HEK293 (cell line): Measurements from ENCODE around the gene SLC25A41.

Experiments
- KLF1 ChIP-seq: fragments of 450-650 bp; formaldehyde crosslinking; IDR thresholded peaks from 2 replicates; pipeline ENCODE4 v1.5.1; 2016; ENCODE audit warnings: missing biosample characterization, missing genetic modification characterization
- KLF10 ChIP-seq: fragments of 450-650 bp; IDR thresholded peaks from 2 replicates; pipeline ENCODE4 v1.5.1; 2018; ENCODE audit warnings: missing biosample characterization, mild to moderate bottlenecking, missing genetic modification characterization
- KLF7 ChIP-seq: fragments of 450-650 bp; formaldehyde crosslinking; IDR thresholded peaks from 2 replicates; pipeline ENCODE4 v1.5.1; 2016; ENCODE audit warnings: missing biosample characterization, missing genetic modification characterization, borderline replicate concordance
- PATZ1 ChIP-seq: fragments of 450-650 bp; formaldehyde crosslinking; IDR thresholded peaks from 2 replicates; pipeline ENCODE4 v1.5.1; 2016; ENCODE audit warnings: missing biosample characterization, missing genetic modification characterization
- SP7 ChIP-seq: fragments of 450-650 bp; formaldehyde crosslinking; IDR thresholded peaks from 2 replicates; pipeline ENCODE4 v1.5.1; 2016; ENCODE audit warnings: missing biosample characterization, missing genetic modification characterization
- YY1 ChIP-seq: fragments of 450-650 bp; formaldehyde crosslinking; IDR thresholded peaks from 2 replicates; pipeline ENCODE4 v1.5.1; 2018; ENCODE audit warnings: missing biosample characterization, missing genetic modification characterization
- YY2 ChIP-seq: fragments of 450-650 bp; formaldehyde crosslinking; IDR thresholded peaks from 2 replicates; pipeline ENCODE4 v1.5.1; 2016; ENCODE audit warnings: missing biosample characterization, missing genetic modification characterization
- ZBTB11 ChIP-seq: fragments of 450-650 bp; formaldehyde crosslinking; conservative IDR thresholded peaks from 2 replicates; pipeline ENCODE4 v1.5.1; 2016; ENCODE audit warnings: low read depth, missing biosample characterization, missing genetic modification characterization
- ZBTB21 ChIP-seq: fragments of 450-650 bp; formaldehyde crosslinking; IDR thresholded peaks from 2 replicates; pipeline ENCODE4 v1.5.1; 2017; ENCODE audit warnings: missing biosample characterization, missing genetic modification characterization
- ZBTB49 ChIP-seq: fragments of 450-650 bp; formaldehyde crosslinking; IDR thresholded peaks from 2 replicates; pipeline ENCODE4 v1.5.1; 2016; ENCODE audit warnings: missing biosample characterization, missing genetic modification characterization, low read depth
- ZNF18 ChIP-seq: fragments of 450-650 bp; formaldehyde crosslinking; IDR thresholded peaks from 2 replicates; pipeline ENCODE4 v1.5.1; 2016; ENCODE audit warnings: missing biosample characterization, missing genetic modification characterization
- ZNF248 ChIP-seq: fragments of 450-650 bp; formaldehyde crosslinking; IDR thresholded peaks from 2 replicates; pipeline ENCODE4 v1.5.1; 2017; ENCODE audit warnings: missing biosample characterization, missing genetic modification characterization
- ZNF37A ChIP-seq: fragments of 450-650 bp; IDR thresholded peaks from 2 replicates; pipeline ENCODE4 v1.5.1; 2018; ENCODE audit warnings: missing biosample characterization, missing genetic modification characterization
- ZNF423 ChIP-seq: fragments of 450-650 bp; formaldehyde crosslinking; IDR thresholded peaks from 2 replicates; pipeline ENCODE4 v1.5.1; 2016; ENCODE audit warnings: missing biosample characterization, missing genetic modification characterization
- ZNF426 ChIP-seq: fragments of 450-650 bp; formaldehyde crosslinking; IDR thresholded peaks from 2 replicates; pipeline ENCODE4 v1.5.1; 2017; ENCODE audit warnings: missing biosample characterization, missing genetic modification characterization, mild to moderate bottlenecking, inconsistent platforms, moderate library complexity
- ZNF433 ChIP-seq: fragments of 450-650 bp; formaldehyde crosslinking; IDR thresholded peaks from 2 replicates; pipeline ENCODE4 v1.5.1; 2016; ENCODE audit warnings: missing biosample characterization, missing genetic modification characterization, low read depth
- ZNF449 ChIP-seq: fragments of 450-650 bp; formaldehyde crosslinking; IDR thresholded peaks from 2 replicates; pipeline ENCODE4 v1.5.1; 2017; ENCODE audit warnings: missing biosample characterization, mild to moderate bottlenecking, missing genetic modification characterization, moderate library complexity
- ZNF510 ChIP-seq: fragments of 450-650 bp; formaldehyde crosslinking; IDR thresholded peaks from 2 replicates; pipeline ENCODE4 v1.5.1; 2018; ENCODE audit warnings: mild to moderate bottlenecking, missing genetic modification characterization, missing biosample characterization; ENCODE audit not compliant: insufficient replicate concordance
- ZNF521 ChIP-seq: fragments of 450-650 bp; formaldehyde crosslinking; IDR thresholded peaks from 2 replicates; pipeline ENCODE4 v1.5.1; 2017; ENCODE audit warnings: missing biosample characterization, mild to moderate bottlenecking, missing genetic modification characterization
- ZNF561 ChIP-seq: fragments of 450-650 bp; IDR thresholded peaks from 2 replicates; pipeline ENCODE4 v1.5.1; 2018; ENCODE audit warnings: missing biosample characterization, missing genetic modification characterization, borderline replicate concordance
- ZNF600 ChIP-seq: fragments of 450-650 bp; formaldehyde crosslinking; IDR thresholded peaks from 2 replicates; pipeline ENCODE4 v1.5.1; 2016; ENCODE audit warnings: missing biosample characterization, missing genetic modification characterization
- ZNF76 ChIP-seq: fragments of 450-650 bp; formaldehyde crosslinking; IDR thresholded peaks from 2 replicates; pipeline ENCODE4; 2016; ENCODE audit warnings: low read depth, missing biosample characterization, missing genetic modification characterization, borderline replicate concordance
- ZNF777 ChIP-seq: fragments of 450-650 bp; formaldehyde crosslinking; IDR thresholded peaks from 2 replicates; pipeline ENCODE4 v1.5.1; 2017; ENCODE audit warnings: missing biosample characterization, missing genetic modification characterization, borderline replicate concordance
- ZNF785 ChIP-seq: fragments of 450-650 bp; formaldehyde crosslinking; IDR thresholded peaks from 2 replicates; pipeline ENCODE4 v1.5.1; 2016; ENCODE audit warnings: missing biosample characterization, missing genetic modification characterization
- ZNF830 ChIP-seq: fragments of 450-650 bp; IDR thresholded peaks from 2 replicates; pipeline ENCODE4 v1.5.0; 2018; ENCODE audit warnings: missing biosample characterization, missing genetic modification characterization, low read depth, mild to moderate bottlenecking, moderate library complexity
- ZSCAN5A ChIP-seq: fragments of 450-650 bp; formaldehyde crosslinking; IDR thresholded peaks from 2 replicates; pipeline ENCODE4 v1.5.1; 2016; ENCODE audit warnings: missing biosample characterization, missing genetic modification characterization

The SLC25A41 gene

GRCh38 chr19:6460099-6460884 is 26.7 kb upstream of the SLC25A41 start (continued):
- TF ChIP-seq ZSCAN5A (tag by site-specific recombination) (peak; percentile 81; the same call in 1 of the 2 replicates), ZNF18 (tag by site-specific recombination) (peak; percentile 66), ZBTB49 (tag by site-specific recombination) (0 out of 2 replicates have a peak, but pooled peaks have one; percentile 14), ZNF521 (no peak), PATZ1 (peak; percentile 95), ZNF561 (tag by site-specific recombination) (no peak; the same call in none of the 2 replicates), YY1 (0 out of 2 replicates have a peak, but pooled peaks have one; percentile 27), ZNF510 (no peak), ZNF433 (no peak), ZNF449 (tag by site-specific recombination) (peak; percentile 22; the same call in 1 of the 2 replicates), ZNF777 (tag by site-specific recombination) (0 out of 2 replicates have a peak, but pooled peaks have one; percentile 69), KLF10 (peak; percentile 94), ZNF423 (0 out of 2 replicates have a peak, but pooled peaks have one; percentile 36), KLF7 (tag by site-specific recombination) (peak; percentile 92; the same call in 1 of the 2 replicates), KLF1 (tag by site-specific recombination) (0 out of 2 replicates have a peak, but pooled peaks have one; percentile 16), ZNF76 (tag by site-specific recombination) (peak; percentile 88), ZNF785 (tag by site-specific recombination) (peak; percentile 83), ZNF37A (tag by site-specific recombination) (no peak), ZNF248 (tag by site-specific recombination) (no peak), ZNF426 (tag by site-specific recombination) (no peak), ZNF600 (peak; percentile 26; the same call in 1 of the 2 replicates), SP7 (tag by site-specific recombination) (peak; percentile 93), YY2 (tag by site-specific recombination) (peak; percentile 62; the same call in 1 of the 2 replicates), ZBTB11 (tag by site-specific recombination) (peak; percentile 61), ZNF830 (tag by site-specific recombination) (no peak), ZBTB21 (tag by site-specific recombination) (no peak; the same call in none of the 2 replicates)
